Measurements from ENCODE around the gene KCNT2. TPM values are rescaled to one million over a fixed set of nuclear protein-coding genes. Genes with fewer than 3 reads are reported as not detected.

Gene KCNT2
- total RNA-seq, 1 donor from 2014 or later, result 126 TPM

DNA sequence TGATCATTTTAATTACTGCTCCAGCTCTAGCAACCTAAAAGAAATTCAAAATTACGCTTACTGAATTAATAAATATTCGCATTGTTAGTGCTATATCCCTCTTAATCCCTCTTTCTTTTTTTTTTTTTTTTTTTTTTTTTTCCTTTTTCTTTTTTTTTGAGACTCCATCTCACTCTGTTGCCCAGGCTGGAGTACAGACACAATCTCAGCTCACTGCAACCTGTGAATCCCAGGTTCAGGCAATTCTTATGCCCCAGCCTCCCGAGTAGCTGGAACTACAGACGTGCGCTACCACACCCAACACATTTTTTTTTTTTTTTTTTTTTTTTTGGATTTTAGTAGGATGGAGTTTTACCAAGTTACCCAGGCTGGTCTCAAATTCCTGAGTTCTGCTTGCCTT lies 157.1 kb downstream of the KCNT2 start:
- H3K9me3 Mint-ChIP-seq (ENCODE audit: unreplicated experiment), result no peaks in the 10 kb centered on the region
- no peak overlapping the region for H3K4me3 Mint-ChIP-seq (ENCODE audit: unreplicated experiment)
- no peak for DNase-seq
- H3K4me1 Mint-ChIP-seq (ENCODE audit: low read depth, unreplicated experiment), result peaks cover 29% of the 10 kb centered on the region
- no peak overlapping the region for H3K27ac Mint-ChIP-seq (ENCODE audit: unreplicated experiment)
- TF ChIP-seq CTCF (IDR thresholded peaks at IDR 0.05; ENCODE audit: partially characterized antibody, unreplicated experiment), result no peak
- no peaks in the 10 kb centered on the region for H3K36me3 Mint-ChIP-seq (ENCODE audit: unreplicated experiment)
- H3K27me3 Mint-ChIP-seq (ENCODE audit: unreplicated experiment), result no peaks in the 10 kb centered on the region

GRCh38 chr1:196450143-196451095 lies 157.8 kb downstream of the KCNT2 start:
- H3K27ac Mint-ChIP-seq (ENCODE audit: unreplicated experiment), result peak overlapping the region; percentile 7
- no peak for TF ChIP-seq CTCF (IDR thresholded peaks at IDR 0.05; ENCODE audit: partially characterized antibody, unreplicated experiment)
- no peaks in the 10 kb centered on the region for H3K36me3 Mint-ChIP-seq (ENCODE audit: unreplicated experiment)
- no peaks in the 10 kb centered on the region for H3K27me3 Mint-ChIP-seq (ENCODE audit: unreplicated experiment)
- H3K9me3 Mint-ChIP-seq (ENCODE audit: unreplicated experiment), result no peaks in the 10 kb centered on the region
- H3K4me1 Mint-ChIP-seq (ENCODE audit: low read depth, unreplicated experiment), result peaks cover 22% of the 10 kb centered on the region
- H3K4me3 Mint-ChIP-seq (ENCODE audit: unreplicated experiment), result no peak overlapping the region
- no peak for DNase-seq

DNA sequence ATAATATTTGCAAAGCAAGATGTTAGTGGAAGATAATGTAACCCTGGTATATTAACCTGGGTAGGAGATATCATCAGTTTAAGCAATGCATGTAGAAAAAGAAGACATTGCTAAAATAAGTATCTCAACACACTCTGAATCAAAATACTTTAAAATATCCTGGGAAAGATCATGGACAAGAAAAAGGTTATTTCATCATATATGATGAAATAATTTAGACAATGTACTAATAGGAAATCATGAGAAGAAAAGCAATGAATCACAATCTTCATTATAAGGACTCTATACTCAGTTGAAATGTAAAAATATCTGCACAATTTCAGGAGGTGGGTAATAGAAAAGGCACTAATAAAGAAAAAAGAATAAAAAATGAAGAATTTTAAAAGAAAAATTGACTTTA lies 158.8 kb downstream of the KCNT2 start:
- H3K36me3 Mint-ChIP-seq (ENCODE audit: unreplicated experiment), result no peaks in the 10 kb centered on the region
- no peaks in the 10 kb centered on the region for H3K27me3 Mint-ChIP-seq (ENCODE audit: unreplicated experiment)
- H3K4me1 Mint-ChIP-seq (ENCODE audit: low read depth, unreplicated experiment), result peaks cover 21% of the 10 kb centered on the region
- no peak for DNase-seq
- H3K27ac Mint-ChIP-seq (ENCODE audit: unreplicated experiment), result no peak overlapping the region
- no peak for TF ChIP-seq CTCF (IDR thresholded peaks at IDR 0.05; ENCODE audit: partially characterized antibody, unreplicated experiment)
- no peak overlapping the region for H3K4me3 Mint-ChIP-seq (ENCODE audit: unreplicated experiment)
- H3K9me3 Mint-ChIP-seq (ENCODE audit: unreplicated experiment), result no peaks in the 10 kb centered on the region

DNA sequence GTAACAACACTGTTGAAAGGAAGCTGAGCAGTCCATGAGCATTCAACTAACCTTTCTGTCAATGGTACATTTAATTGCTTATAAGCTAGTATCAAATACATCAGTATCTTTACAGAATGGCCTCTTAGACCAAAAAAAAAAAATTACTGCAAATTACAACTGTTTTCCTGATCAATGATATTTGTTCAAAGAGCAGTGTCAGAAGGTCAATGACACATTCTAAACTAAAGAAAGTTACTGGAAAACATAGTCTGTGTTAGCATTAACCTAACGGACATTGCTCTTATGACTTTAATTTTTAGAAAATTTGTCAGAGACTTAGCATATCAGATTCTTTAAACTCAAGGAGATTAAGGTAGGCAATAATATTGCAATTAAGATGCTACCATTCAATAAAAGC lies 162.5 kb downstream of the KCNT2 start:
- no peak overlapping the region for H3K27ac Mint-ChIP-seq (ENCODE audit: unreplicated experiment)
- H3K4me1 Mint-ChIP-seq (ENCODE audit: low read depth, unreplicated experiment), result peaks cover 16% of the 10 kb centered on the region
- no peaks in the 10 kb centered on the region for H3K36me3 Mint-ChIP-seq (ENCODE audit: unreplicated experiment)
- H3K4me3 Mint-ChIP-seq (ENCODE audit: unreplicated experiment), result no peak overlapping the region
- no peaks in the 10 kb centered on the region for H3K27me3 Mint-ChIP-seq (ENCODE audit: unreplicated experiment)
- TF ChIP-seq CTCF (IDR thresholded peaks at IDR 0.05; ENCODE audit: partially characterized antibody, unreplicated experiment), result no peak
- no peak for DNase-seq
- H3K9me3 Mint-ChIP-seq (ENCODE audit: unreplicated experiment), result no peaks in the 10 kb centered on the region

GRCh38 chr1:196444634-196445033 lies 163.6 kb downstream of the KCNT2 start:
- no peaks in the 10 kb centered on the region for H3K36me3 Mint-ChIP-seq (ENCODE audit: unreplicated experiment)
- TF ChIP-seq CTCF (IDR thresholded peaks at IDR 0.05; ENCODE audit: partially characterized antibody, unreplicated experiment), result no peak

More at GRCh38 chr1:196444634-196445033, 163.6 kb downstream of the KCNT2 start:
- H3K4me3 Mint-ChIP-seq (ENCODE audit: unreplicated experiment), result no peak overlapping the region
- no peaks in the 10 kb centered on the region for H3K9me3 Mint-ChIP-seq (ENCODE audit: unreplicated experiment)
- no peak for DNase-seq
- H3K27me3 Mint-ChIP-seq (ENCODE audit: unreplicated experiment), result no peaks in the 10 kb centered on the region
- H3K27ac Mint-ChIP-seq (ENCODE audit: unreplicated experiment), result no peak overlapping the region
- peaks cover 11% of the 10 kb centered on the region for H3K4me1 Mint-ChIP-seq (ENCODE audit: low read depth, unreplicated experiment)
